HCEC 1CT (cell line): ENCODE measurements around the gene MRPL40.

Experiments
- DNase-seq: peaks from one replicate; pipeline ENCODE4 v3.0.0-alpha.2; 2017

MRPL40 gene

GRCh38 chr22:19432133-19432851 lies at the start of gene MRPL40:
MRPL40 (plus strand) TSS chr22:19432545; CDS start chr22:19432555, 10 bp downstream.
- peak; percentile 93 for DNase-seq

GRCh38 chr22:19383292-19383691 lies 49.1 kb upstream of the MRPL40 start:
- DNase-seq: no peak

- no peak for DNase-seq
Measured at GRCh38 chr22:19385221-19385906, 47.0 kb upstream of the MRPL40 start.

- no peak for DNase-seq
Measured at GRCh38 chr22:19386248-19386647, 46.1 kb upstream of the MRPL40 start.

- no peak for DNase-seq
Measured at GRCh38 chr22:19387038-19387437, 45.3 kb upstream of the MRPL40 start.

- no peak for DNase-seq
Measured at GRCh38 chr22:19387575-19387974, 44.8 kb upstream of the MRPL40 start.

GRCh38 chr22:19393704-19394103 lies 38.6 kb upstream of the MRPL40 start:
- DNase-seq: no peak

- no peak for DNase-seq
Measured at GRCh38 chr22:19394274-19395050, 37.9 kb upstream of the MRPL40 start.

- DNase-seq: no peak
Measured at GRCh38 chr22:19395276-19395675, 37.1 kb upstream of the MRPL40 start.

GRCh38 chr22:19396561-19396933 lies 35.8 kb upstream of the MRPL40 start:
- no peak for DNase-seq

GRCh38 chr22:19396934-19397733 lies 35.2 kb upstream of the MRPL40 start:
- no peak for DNase-seq

GRCh38 chr22:19397734-19398104 lies 34.6 kb upstream of the MRPL40 start:
- DNase-seq: no peak

- no peak for DNase-seq
Measured at GRCh38 chr22:19398206-19398605, 34.1 kb upstream of the MRPL40 start.

GRCh38 chr22:19398652-19399051 lies 33.7 kb upstream of the MRPL40 start:
- no peak for DNase-seq

- DNase-seq: no peak
Measured at GRCh38 chr22:19400881-19401280, 31.5 kb upstream of the MRPL40 start.

- DNase-seq: no peak
Measured at GRCh38 chr22:19401483-19401882, 30.9 kb upstream of the MRPL40 start.

- DNase-seq: no peak
Measured at GRCh38 chr22:19402642-19403191, 29.6 kb upstream of the MRPL40 start.

- DNase-seq: no peak
Measured at GRCh38 chr22:19404676-19405075, 27.7 kb upstream of the MRPL40 start.

GRCh38 chr22:19405133-19405532 lies 27.2 kb upstream of the MRPL40 start:
- no peak for DNase-seq

- DNase-seq: no peak
Measured at GRCh38 chr22:19405652-19406051, 26.7 kb upstream of the MRPL40 start.

- DNase-seq: no peak
Measured at GRCh38 chr22:19406281-19406811, 26.0 kb upstream of the MRPL40 start.

GRCh38 chr22:19406846-19407245 lies 25.5 kb upstream of the MRPL40 start:
- no peak for DNase-seq
